Omental fat pad (tissue), 4 donors: Measurements from ENCODE around the gene RAET1E. TPM values are rescaled to one million over a fixed set of nuclear protein-coding genes. Genes with fewer than 3 reads are reported as not detected.
A peak's percentile ranks its signal among the peaks of the same experiment; 100 is the strongest.
"Not testable (repeated sequence)": the region's sequence is repeated elsewhere in the genome, so short reads cannot be mapped to it uniquely, and the experiment has no call there.

Experiments
- ATAC-seq: fragments of 150-250 bp; one replicate; pipeline ENCODE4 v1.9.1; 2016; ENCODE audit warnings: mild to moderate bottlenecking, moderate library complexity; ENCODE audit not compliant: low FRiP score
- DNase-seq: peaks from one replicate; pipeline ENCODE4 v3.0.0-alpha.2; 2019; ENCODE audit warnings: low spot score
- total RNA-seq, 4 donors: library from RNA; depleted of rRNA; stranded (reverse); fragments of >200 nt; gene quantifications; one replicate each; pipeline ENCODE4 v1.1.0, GENCODE V29; 2016
- TF ChIP-seq, protein P1 (sequence below), 3 donors: fragments of 450-650 bp; IDR thresholded peaks; one replicate each; pipeline ENCODE4 v1.5.1; 2016 to 2017; ENCODE audit warnings: antibody characterized with exemption in 3 of 3, mild to moderate bottlenecking in 3 of 3, moderate library complexity in 2 of 3

The RAET1E gene
- total RNA-seq, 4 donors from 2014 or later, result 1.4 to 17.5 (median 2.7) TPM

GRCh38 chr6:149862922-149863697 lies 34.8 kb downstream of the RAET1E start:
- TF ChIP-seq, protein P1, sequence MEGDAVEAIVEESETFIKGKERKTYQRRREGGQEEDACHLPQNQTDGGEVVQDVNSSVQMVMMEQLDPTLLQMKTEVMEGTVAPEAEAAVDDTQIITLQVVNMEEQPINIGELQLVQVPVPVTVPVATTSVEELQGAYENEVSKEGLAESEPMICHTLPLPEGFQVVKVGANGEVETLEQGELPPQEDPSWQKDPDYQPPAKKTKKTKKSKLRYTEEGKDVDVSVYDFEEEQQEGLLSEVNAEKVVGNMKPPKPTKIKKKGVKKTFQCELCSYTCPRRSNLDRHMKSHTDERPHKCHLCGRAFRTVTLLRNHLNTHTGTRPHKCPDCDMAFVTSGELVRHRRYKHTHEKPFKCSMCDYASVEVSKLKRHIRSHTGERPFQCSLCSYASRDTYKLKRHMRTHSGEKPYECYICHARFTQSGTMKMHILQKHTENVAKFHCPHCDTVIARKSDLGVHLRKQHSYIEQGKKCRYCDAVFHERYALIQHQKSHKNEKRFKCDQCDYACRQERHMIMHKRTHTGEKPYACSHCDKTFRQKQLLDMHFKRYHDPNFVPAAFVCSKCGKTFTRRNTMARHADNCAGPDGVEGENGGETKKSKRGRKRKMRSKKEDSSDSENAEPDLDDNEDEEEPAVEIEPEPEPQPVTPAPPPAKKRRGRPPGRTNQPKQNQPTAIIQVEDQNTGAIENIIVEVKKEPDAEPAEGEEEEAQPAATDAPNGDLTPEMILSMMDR (IDR thresholded peaks at IDR 0.05), result no peak

GRCh38 chr6:149862424-149862738 lies 35.5 kb downstream of the RAET1E start:
- not testable (repeated sequence) for DNase-seq, ATAC-seq

More at GRCh38 chr6:149862922-149863697, 34.8 kb downstream of the RAET1E start:
- no peak for DNase-seq
- peak; percentile 46 for ATAC-seq

DNA sequence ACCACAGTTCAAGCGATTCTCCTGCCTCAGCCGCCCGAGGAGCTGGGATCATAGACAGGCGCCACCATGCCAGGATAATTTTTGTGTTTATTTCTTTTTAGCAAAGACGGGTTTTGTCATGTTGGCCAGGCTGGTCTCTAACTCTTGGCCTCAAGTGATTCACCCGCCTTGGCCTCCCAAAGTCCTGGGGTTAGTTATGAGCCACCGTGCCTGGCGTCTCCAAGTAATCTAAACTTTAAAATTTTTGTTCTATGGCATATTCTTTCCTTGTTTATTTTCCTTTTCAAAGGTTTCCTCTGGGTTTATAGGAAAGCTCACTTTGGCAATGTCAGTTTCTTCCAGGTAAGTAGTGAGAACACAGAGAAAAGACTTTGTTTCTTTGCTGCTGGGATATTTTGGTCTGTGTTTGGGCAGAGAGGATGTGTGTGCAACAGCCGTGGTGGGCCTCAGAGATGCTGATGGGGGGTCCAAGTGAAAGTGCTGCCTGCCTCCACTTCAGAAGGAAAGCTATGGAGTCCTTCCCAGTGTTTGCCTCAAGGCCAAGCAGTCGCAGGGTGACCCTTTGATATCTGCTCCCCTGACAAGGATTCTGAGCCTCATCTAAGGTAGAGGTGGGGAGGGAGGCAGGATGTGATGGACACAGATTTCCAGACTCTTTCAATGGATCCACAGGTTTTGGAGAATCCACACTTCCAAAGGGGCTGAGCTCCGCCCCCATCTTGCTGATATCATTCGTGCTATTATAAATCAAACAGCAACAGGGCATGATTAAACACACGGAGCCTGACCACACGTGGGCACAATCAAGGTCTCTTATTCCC lies 36.1 kb downstream of the RAET1E start:
- TF ChIP-seq, protein P1 (IDR thresholded peaks at IDR 0.05), result no peak
- ATAC-seq (no peak), DNase-seq (no peak)

DNA sequence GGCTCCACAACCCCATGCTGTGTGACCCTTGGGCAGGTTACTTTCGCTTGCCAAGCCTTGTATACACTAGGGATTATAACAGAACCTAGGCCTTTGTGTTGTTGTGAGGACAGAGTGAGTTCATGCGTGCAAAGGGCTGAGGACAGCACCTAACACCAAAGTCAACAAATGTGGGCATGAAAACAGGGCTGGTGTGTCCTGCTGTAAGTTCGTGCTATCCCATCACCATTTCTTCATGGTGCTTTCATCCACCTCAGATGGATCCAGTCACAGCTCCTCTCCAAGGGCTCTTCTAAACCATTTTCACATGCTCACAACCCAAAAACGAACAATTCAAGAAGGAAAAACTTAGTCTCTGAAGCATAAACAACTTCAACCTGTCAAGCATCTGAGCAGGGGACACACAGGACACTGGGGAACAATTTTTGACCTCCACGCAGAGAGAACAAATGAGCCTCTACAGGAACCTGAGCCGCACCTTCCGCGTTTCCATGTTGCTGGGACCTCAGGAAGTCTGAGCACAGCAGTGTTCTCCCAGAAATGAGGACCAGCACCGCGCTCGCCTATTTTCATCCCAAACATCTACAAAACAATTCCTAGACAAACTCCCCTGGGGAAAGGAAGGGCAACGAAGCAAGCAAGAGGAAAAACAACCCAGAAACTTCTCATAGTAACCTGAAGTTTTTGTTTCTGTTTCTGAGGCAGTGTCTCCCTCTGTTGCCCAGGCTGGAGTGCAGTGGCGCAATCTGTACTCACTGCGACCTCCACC lies 36.9 kb downstream of the RAET1E start:
- DNase-seq (no peak), ATAC-seq (no peak)
- TF ChIP-seq, protein P1 (IDR thresholded peaks at IDR 0.05), result no peak

DNA sequence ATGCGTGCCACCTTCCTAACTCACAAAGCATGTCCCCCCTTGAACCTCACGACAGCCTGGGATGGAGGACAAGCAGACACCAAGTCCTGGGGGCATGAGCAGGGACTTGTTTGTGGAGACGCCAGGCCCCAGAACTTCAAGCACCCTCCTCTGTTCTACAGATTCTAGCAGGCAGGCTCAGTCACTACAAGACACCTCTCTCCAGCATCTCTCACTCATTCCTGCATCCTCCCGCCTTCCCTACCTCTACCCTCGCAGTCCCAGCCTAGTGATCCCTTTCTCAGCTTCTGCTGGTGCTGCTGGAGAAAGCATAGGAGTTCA lies 37.4 kb downstream of the RAET1E start:
- no peak for DNase-seq
- TF ChIP-seq, protein P1 (IDR thresholded peaks at IDR 0.05), result no peak
- ATAC-seq, result no peak

DNA sequence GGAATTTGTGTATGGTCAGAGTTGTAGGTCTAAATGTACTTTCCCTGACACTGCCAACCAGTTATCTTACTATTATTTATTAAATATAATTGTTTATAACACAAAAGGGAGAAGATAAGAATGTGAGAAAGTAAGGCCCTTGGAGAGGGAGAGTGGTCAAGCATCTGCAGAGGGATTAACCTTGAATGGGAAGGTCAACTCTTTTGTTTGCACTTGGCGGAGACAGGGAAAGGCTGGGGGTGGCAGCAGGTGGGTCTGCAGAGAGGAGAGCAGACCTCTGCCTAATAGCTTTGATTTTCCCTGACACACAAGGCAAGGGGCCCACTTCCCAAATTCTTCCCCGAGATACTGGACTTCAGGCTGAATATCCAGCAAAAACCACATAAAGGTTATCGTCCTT lies 38.0 kb downstream of the RAET1E start:
- ATAC-seq (no peak), DNase-seq (no peak)
- TF ChIP-seq, protein P1 (IDR thresholded peaks at IDR 0.05), result no peak

GRCh38 chr6:149859368-149859767 lies 38.5 kb downstream of the RAET1E start:
- ATAC-seq, result no peak

More at GRCh38 chr6:149859368-149859767, 38.5 kb downstream of the RAET1E start:
- TF ChIP-seq, protein P1 (IDR thresholded peaks at IDR 0.05), result no peak
- DNase-seq, result no peak
